Measurements from ENCODE around the gene HTRA2. TPM values are rescaled to one million over a fixed set of nuclear protein-coding genes. Genes with fewer than 3 reads are reported as not detected.

The HTRA2 gene
- total and polyA plus RNA-seq, 2 donors, result 42.9 to 70.6 TPM

DNA sequence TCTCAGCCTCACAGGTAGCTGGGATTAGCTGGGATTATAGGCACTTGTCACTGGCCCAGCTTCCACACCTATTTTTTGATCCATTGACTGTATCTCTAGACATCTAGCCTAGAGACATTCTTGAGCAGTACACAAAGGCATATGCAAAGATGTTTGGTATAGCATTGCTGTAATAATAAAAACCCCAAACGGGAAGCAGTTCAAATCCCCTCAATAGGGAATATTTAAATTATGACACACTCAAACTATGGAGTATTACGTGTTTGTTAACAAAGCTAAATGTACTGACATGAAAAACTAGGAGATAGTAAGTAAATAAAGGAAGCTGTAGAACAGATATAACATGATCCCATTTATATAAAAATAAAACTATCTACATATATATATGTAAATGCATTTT, 52.5 kb downstream of the HTRA2 start:
- DNase-seq (ENCODE audit: low read depth in 6 of 9, low spot score in 9 of 9), result no peak
- WGBS, result 95% methylated on average over 2 of the region's 2 CpGs
- H3K36me3 ChIP-seq (ENCODE audit: control insufficient read depth in 2 of 2, insufficient read depth in 2 of 2, low read length in 1 of 2), result no peaks in the 10 kb centered on the region
- peaks cover 0 to 3% of the 10 kb centered on the region in 2 donors for H3K4me1 ChIP-seq (ENCODE audit: control insufficient read depth in 2 of 2, insufficient read depth in 2 of 2, low read length in 2 of 2)
- no peaks in the 10 kb centered on the region for H3K9me3 ChIP-seq (ENCODE audit: control insufficient read depth in 2 of 2, insufficient read depth in 1 of 2, low read length in 1 of 2)
- no peaks in the 10 kb centered on the region for H3K27me3 ChIP-seq (ENCODE audit: control insufficient read depth in 2 of 2, insufficient read depth in 1 of 2, low read length in 1 of 2)
- H3K4me3 ChIP-seq (ENCODE audit: low read length in 2 of 2), result no peak overlapping the region
- H3K27ac ChIP-seq (ENCODE audit: low read depth in 1 of 2, low read length in 1 of 2), result no peak overlapping the region

Other genes starting within 250 kb of the HTRA2 start
- 0.85 TPM for gene SLC4A5, start 186.5 kb upstream of the HTRA2 start, total RNA-seq
- gene SLC4A5, start 186.5 kb upstream of the HTRA2 start, polyA plus RNA-seq, result 2.5 TPM
- gene DCTN1, start 149.6 kb upstream of the HTRA2 start, total RNA-seq, result 54.3 TPM
- gene DCTN1, start 149.6 kb upstream of the HTRA2 start, polyA plus RNA-seq, result 68.2 TPM
- gene C2orf81, start 108.3 kb upstream of the HTRA2 start, total RNA-seq, result 0.66 TPM
- 5.3 TPM for gene C2orf81, start 108.3 kb upstream of the HTRA2 start, polyA plus RNA-seq
- gene WDR54, start 108.2 kb upstream of the HTRA2 start, total RNA-seq, result 35.6 TPM
- gene WDR54, start 108.2 kb upstream of the HTRA2 start, polyA plus RNA-seq, result 32.5 TPM
- 9.5 TPM for gene RTKN, start 88.0 kb upstream of the HTRA2 start, total RNA-seq
- 17.2 TPM for gene RTKN, start 88.0 kb upstream of the HTRA2 start, polyA plus RNA-seq
- 27.0 TPM for gene INO80B, start 74.8 kb upstream of the HTRA2 start, total RNA-seq
- gene INO80B, start 74.8 kb upstream of the HTRA2 start, polyA plus RNA-seq, result 53.0 TPM
- 56.4 TPM for gene WBP1, start 71.5 kb upstream of the HTRA2 start, total RNA-seq
- 114 TPM for gene WBP1, start 71.5 kb upstream of the HTRA2 start, polyA plus RNA-seq
- 27.6 TPM for gene MOGS, start 64.6 kb upstream of the HTRA2 start, total RNA-seq
- gene MOGS, start 64.6 kb upstream of the HTRA2 start, polyA plus RNA-seq, result 38.5 TPM
- 101 TPM for gene MRPL53, start 57.3 kb upstream of the HTRA2 start, total RNA-seq
- gene MRPL53, start 57.3 kb upstream of the HTRA2 start, polyA plus RNA-seq, result 67.7 TPM
- 9.1 TPM for gene CCDC142, start 46.9 kb upstream of the HTRA2 start, total RNA-seq
- 6.7 TPM for gene CCDC142, start 46.9 kb upstream of the HTRA2 start, polyA plus RNA-seq
- 10.3 TPM for gene TTC31, start 46.9 kb upstream of the HTRA2 start, total RNA-seq
- 23.5 TPM for gene TTC31, start 46.9 kb upstream of the HTRA2 start, polyA plus RNA-seq
- gene LBX2, start 30.3 kb upstream of the HTRA2 start, total RNA-seq, result 0.09 TPM
- 0.89 TPM for gene LBX2, start 30.3 kb upstream of the HTRA2 start, polyA plus RNA-seq
- gene PCGF1, start 22.2 kb upstream of the HTRA2 start, total RNA-seq, result 14.1 TPM
- gene PCGF1, start 22.2 kb upstream of the HTRA2 start, polyA plus RNA-seq, result 29.0 TPM
- 0.19 TPM for gene TLX2, start 15.5 kb upstream of the HTRA2 start, total RNA-seq
- gene TLX2, start 15.5 kb upstream of the HTRA2 start, polyA plus RNA-seq, result 0.11 TPM
- 0.14 TPM for gene DQX1, start 3.7 kb upstream of the HTRA2 start, total RNA-seq
- 0.78 TPM for gene DQX1, start 3.7 kb upstream of the HTRA2 start, polyA plus RNA-seq
- 59.5 TPM for gene AUP1, start 227 bp upstream of the HTRA2 start, total RNA-seq
- gene AUP1, start 227 bp upstream of the HTRA2 start, polyA plus RNA-seq, result 208 TPM
- gene LOXL3, start 24.0 kb downstream of the HTRA2 start, total RNA-seq, result 1.4 TPM
- gene LOXL3, start 24.0 kb downstream of the HTRA2 start, polyA plus RNA-seq, result 1.6 TPM
- 14.3 TPM for gene DOK1, start 24.8 kb downstream of the HTRA2 start, total RNA-seq
- gene DOK1, start 24.8 kb downstream of the HTRA2 start, polyA plus RNA-seq, result 17.2 TPM
- gene M1AP, start 118.4 kb downstream of the HTRA2 start, total RNA-seq, result 0.94 TPM
- gene M1AP, start 118.4 kb downstream of the HTRA2 start, polyA plus RNA-seq, result 0.55 TPM
- gene SEMA4F, start 124.3 kb downstream of the HTRA2 start, total RNA-seq, result 2.5 TPM
- gene SEMA4F, start 124.3 kb downstream of the HTRA2 start, polyA plus RNA-seq, result 3.5 TPM